Muscle layer of colon (tissue), 2 donors: Measurements from ENCODE around the gene CACNG4.

ENCODE experiments used
- H3K27ac ChIP-seq: one replicate; pipeline ENCODE4 v1.7.0; 2013; ENCODE audit warnings: low read depth, mild to moderate bottlenecking, low read length, moderate library complexity
- H3K27me3 ChIP-seq, 2 donors: one replicate each; pipeline ENCODE4 v1.7.0; 2013; ENCODE audit warnings: low read length in 2 of 2, mild to moderate bottlenecking in 2 of 2; ENCODE audit not compliant: insufficient read depth in 2 of 2, control insufficient read depth in 1 of 2
- H3K36me3 ChIP-seq: one replicate; pipeline ENCODE4 v1.7.0; 2013; ENCODE audit warnings: mild to moderate bottlenecking, low read length; ENCODE audit not compliant: insufficient read depth
- H3K4me1 ChIP-seq: one replicate; pipeline ENCODE4 v1.7.0; 2013; ENCODE audit warnings: mild to moderate bottlenecking, low read length; ENCODE audit not compliant: insufficient read depth
- H3K4me3 ChIP-seq, 2 donors: one replicate each; pipeline ENCODE4 v1.7.0; 2013; ENCODE audit warnings: low read length in 2 of 2, low read depth in 1 of 2, mild to moderate bottlenecking in 1 of 2, moderate library complexity in 1 of 2
- H3K9ac ChIP-seq: one replicate; pipeline ENCODE4 v1.7.0; 2013; ENCODE audit warnings: low read length
- H3K9me3 ChIP-seq: one replicate; pipeline ENCODE4 v1.7.0; 2013; ENCODE audit warnings: mild to moderate bottlenecking, low read length
- donor health status: abdominal sarcoma.
- donor health status: Adenocarcinoma of cecum.

CACNG4 gene

DNA sequence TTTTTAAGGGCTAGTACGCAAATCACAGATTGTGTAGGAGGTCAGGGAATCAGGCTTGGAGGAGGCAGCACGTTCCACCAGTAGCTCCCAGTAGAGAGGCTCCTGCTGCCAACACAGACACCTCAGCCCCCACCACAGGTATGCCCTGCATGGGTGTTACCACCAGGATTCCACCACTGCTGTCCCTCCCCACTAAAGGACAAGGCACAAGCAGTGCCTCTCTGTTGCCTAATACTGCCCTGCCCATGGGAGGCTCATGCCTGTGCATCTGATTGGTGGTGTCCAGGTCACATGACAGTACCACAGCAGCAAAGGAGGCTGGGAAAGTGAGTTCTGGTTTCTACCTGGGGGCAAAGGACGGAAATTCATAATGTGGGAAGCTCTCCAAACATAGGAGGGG is 33.6 kb upstream of the CACNG4 start:
- H3K9me3 ChIP-seq, result no peaks in the 10 kb centered on the region
- H3K4me3 ChIP-seq, result no peak overlapping the region
- H3K27ac ChIP-seq, result no peak overlapping the region

GRCh38 chr17:66932311-66932710 is 32.2 kb upstream of the CACNG4 start:
- H3K9me3 ChIP-seq, result no peaks in the 10 kb centered on the region
- no peak overlapping the region for H3K9ac ChIP-seq
- H3K27me3 ChIP-seq, result peaks cover 0 to 4% of the 10 kb centered on the region in 2 donors

More for the DNA sequence above, 33.6 kb upstream of the CACNG4 start:
- Histone ChIP-seq H3K36me3 (no peaks in the 10 kb centered on the region), H3K27me3 (peaks cover 0 to 4% of the 10 kb centered on the region in 2 donors), H3K4me1 (no peaks in the 10 kb centered on the region), H3K9ac (no peak overlapping the region)

DNA sequence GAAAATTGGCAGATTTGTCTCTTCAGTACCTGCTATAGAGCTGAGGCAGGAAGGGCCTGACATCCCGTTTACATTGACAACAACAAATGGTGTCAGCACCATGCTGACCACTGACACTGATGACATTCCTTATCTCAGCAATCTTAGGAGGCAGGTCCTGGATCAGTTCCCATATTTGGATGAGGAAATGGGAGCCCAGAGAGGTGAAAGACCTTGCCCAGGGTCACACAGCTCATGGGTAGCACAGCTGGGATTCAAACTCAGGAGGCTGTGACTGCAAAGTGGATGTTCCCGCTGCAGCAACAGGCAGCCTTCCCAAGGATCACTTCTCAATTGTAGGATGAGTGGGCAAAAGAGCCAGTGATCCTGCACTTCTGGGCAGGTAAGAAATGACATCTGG is 30.5 kb upstream of the CACNG4 start:
- Histone ChIP-seq H3K4me3 (no peak overlapping the region), H3K4me1 (no peaks in the 10 kb centered on the region), H3K9ac (no peak overlapping the region), H3K9me3 (no peaks in the 10 kb centered on the region), H3K27me3 (peaks cover 0 to 4% of the 10 kb centered on the region in 2 donors), H3K27ac (no peak overlapping the region), H3K36me3 (no peaks in the 10 kb centered on the region)

More at GRCh38 chr17:66932311-66932710, 32.2 kb upstream of the CACNG4 start:
- H3K4me3 ChIP-seq, result no peak overlapping the region
- no peaks in the 10 kb centered on the region for H3K4me1 ChIP-seq
- H3K36me3 ChIP-seq, result no peaks in the 10 kb centered on the region
- no peak overlapping the region for H3K27ac ChIP-seq

DNA sequence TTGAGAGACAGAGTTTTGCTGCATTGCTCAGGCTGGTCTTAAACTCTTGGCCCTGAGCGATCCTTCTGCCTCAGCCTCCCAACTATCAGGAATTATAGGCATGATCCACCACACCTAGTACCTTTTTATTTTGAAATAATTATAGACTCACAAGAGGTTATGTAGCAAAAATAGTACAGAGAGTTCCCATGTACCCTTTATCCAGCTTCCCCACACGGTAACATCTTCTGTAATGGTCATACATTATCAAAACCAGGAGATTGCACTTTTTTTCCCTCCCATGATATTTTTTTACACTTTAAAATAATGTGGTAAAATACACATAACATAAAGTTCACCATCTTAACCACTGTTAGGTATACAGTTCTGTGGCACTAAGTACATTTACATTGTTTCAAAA is 28.8 kb upstream of the CACNG4 start:
- Histone ChIP-seq H3K4me3 (no peak overlapping the region), H3K9me3 (no peaks in the 10 kb centered on the region), H3K36me3 (no peaks in the 10 kb centered on the region), H3K27me3 (peaks cover 0 to 9% of the 10 kb centered on the region in 2 donors), H3K9ac (no peak overlapping the region), H3K4me1 (no peaks in the 10 kb centered on the region), H3K27ac (no peak overlapping the region)

DNA sequence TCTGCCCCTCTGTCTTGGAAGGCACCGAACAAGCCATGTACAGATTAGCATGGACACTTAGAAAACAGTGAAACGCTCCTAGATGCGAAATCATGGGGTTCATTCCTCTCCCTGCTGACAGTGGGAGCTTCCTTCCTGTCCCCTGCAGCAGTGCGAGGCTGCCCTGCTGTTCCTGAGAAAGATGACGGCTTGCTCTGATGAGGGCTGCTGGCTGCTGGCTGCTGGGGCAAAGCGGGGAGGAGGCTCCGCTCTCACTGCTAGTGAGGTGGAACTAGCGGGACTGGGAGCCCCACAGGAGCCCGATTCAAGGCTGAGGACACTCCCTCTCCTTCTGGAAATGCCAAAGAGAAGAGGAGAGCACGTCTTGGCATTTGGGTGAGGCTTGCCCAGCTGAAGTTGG is 25.9 kb upstream of the CACNG4 start:
- H3K9me3 ChIP-seq, result no peaks in the 10 kb centered on the region
- no peak overlapping the region for H3K27ac ChIP-seq
- no peaks in the 10 kb centered on the region for H3K4me1 ChIP-seq
- peaks cover 0 to 5% of the 10 kb centered on the region in 2 donors for H3K27me3 ChIP-seq
- no peak overlapping the region for H3K9ac ChIP-seq
- H3K4me3 ChIP-seq, result no peak overlapping the region
- H3K36me3 ChIP-seq, result no peaks in the 10 kb centered on the region

DNA sequence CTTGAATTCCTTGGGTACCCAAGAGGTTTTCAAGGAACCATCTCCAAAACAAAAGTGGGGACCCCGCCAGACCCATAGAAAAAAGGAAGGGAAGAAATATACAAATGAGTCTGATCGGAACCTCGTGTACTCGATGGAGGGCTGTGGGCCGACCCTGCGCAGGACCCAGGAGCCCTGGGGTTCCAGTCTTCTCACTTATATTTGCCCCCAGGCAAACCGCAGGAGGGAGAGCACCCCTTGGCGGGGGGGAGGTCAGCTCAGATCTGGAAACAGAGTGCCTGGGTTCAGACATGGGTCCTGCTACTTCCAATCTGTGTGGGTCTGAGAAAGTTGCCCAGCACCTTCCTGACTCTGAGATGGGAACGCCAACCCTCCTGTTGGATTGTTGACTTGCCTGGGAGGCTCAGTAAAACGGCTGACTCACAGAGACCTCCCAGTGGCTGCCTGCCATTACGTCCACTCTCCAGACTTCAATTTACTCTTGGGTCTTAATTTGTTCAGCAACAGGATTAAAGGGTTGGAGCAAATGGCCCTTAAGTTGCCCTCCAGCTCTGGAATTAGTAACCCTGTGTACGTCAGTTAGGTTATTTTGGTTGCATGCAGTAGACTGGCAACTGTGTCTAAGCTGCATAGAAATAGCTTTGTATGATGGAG is 24.9 kb upstream of the CACNG4 start:
- H3K4me1 ChIP-seq, result no peaks in the 10 kb centered on the region
- no peak overlapping the region for H3K9ac ChIP-seq
- H3K27ac ChIP-seq, result no peak overlapping the region
- no peak overlapping the region for H3K4me3 ChIP-seq
- no peaks in the 10 kb centered on the region for H3K9me3 ChIP-seq
- H3K27me3 ChIP-seq, result peaks cover 0 to 5% of the 10 kb centered on the region in 2 donors
- no peaks in the 10 kb centered on the region for H3K36me3 ChIP-seq

GRCh38 chr17:66941249-66941648 is 23.3 kb upstream of the CACNG4 start:
- Histone ChIP-seq H3K4me3 (no peak overlapping the region), H3K9ac (no peak overlapping the region), H3K9me3 (no peaks in the 10 kb centered on the region), H3K27ac (no peak overlapping the region), H3K27me3 (peaks cover 0 to 5% of the 10 kb centered on the region in 2 donors), H3K36me3 (no peaks in the 10 kb centered on the region), H3K4me1 (no peaks in the 10 kb centered on the region)

DNA sequence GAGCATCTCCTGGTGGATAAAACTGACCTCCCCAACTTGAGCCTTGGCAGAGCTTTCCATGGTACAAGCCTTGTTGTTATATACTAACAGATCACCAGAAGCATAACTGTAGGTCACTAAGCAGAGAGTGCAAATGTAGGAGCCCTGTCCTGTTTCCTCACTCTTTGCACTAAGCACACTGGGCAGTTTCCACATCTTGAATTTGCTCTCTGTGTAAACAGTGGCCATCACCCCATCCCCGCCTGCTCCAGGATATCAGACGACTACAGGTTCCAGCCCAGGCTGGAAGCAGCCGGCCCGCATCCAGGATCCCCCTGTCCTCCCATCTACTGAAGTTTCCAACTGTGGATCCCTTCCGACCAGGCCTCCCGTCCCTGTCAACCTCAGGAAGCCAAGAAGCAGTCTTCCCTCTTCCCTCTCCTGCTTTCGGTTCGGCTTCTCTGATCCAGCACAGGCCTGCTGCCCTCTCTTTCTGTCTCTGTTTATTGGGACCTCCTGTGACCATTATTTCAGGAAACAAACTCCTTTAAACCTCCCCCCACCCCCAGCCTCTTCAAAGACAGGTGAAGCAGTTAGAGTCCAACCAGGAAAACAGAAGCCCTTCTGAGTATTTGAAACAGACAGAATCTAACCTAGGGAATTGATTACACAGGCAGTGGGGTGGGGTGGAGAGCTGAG is 22.6 kb upstream of the CACNG4 start:
- Histone ChIP-seq H3K27me3 (peaks cover 0 to 5% of the 10 kb centered on the region in 2 donors), H3K4me3 (no peak overlapping the region), H3K36me3 (no peaks in the 10 kb centered on the region), H3K9me3 (no peaks in the 10 kb centered on the region), H3K27ac (no peak overlapping the region), H3K9ac (no peak overlapping the region), H3K4me1 (no peaks in the 10 kb centered on the region)

- H3K4me3 ChIP-seq, result no peak overlapping the region
- no peaks in the 10 kb centered on the region for H3K4me1 ChIP-seq
- H3K9me3 ChIP-seq, result no peaks in the 10 kb centered on the region
- no peaks in the 10 kb centered on the region for H3K36me3 ChIP-seq
- no peak overlapping the region for H3K27ac ChIP-seq
- H3K9ac ChIP-seq, result no peak overlapping the region
- peaks cover 0 to 5% of the 10 kb centered on the region in 2 donors for H3K27me3 ChIP-seq
These were observed 21.8 kb upstream of the CACNG4 start for GRCh38 chr17:66942451-66943264.

DNA sequence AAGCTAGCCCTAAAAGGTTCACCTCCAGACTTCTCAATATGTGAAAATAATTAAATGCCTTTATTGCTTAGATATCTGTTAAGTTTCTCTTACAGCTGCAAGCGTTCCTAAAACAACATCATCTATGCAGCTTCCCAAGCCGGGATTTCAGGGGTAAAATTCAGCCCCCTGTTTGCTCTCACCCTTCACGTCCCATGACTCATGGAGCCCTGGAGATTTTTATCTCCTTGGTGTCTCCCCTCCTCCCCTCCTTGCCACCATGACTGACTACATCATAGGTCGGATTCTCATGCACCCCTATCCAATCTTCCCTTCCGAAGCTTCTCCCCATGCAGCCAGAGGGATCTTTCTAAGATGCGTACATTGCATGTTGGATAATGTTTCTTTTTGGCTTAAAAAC is 21.0 kb upstream of the CACNG4 start:
- Histone ChIP-seq H3K27me3 (peaks cover 0 to 5% of the 10 kb centered on the region in 2 donors), H3K4me3 (no peak overlapping the region), H3K4me1 (no peaks in the 10 kb centered on the region), H3K9ac (no peak overlapping the region), H3K27ac (no peak overlapping the region), H3K9me3 (no peaks in the 10 kb centered on the region), H3K36me3 (no peaks in the 10 kb centered on the region)

GRCh38 chr17:66944351-66945146 is 20.0 kb upstream of the CACNG4 start:
- Histone ChIP-seq H3K9ac (no peak overlapping the region), H3K27ac (no peak overlapping the region), H3K27me3 (peaks cover 0 to under 1% of the 10 kb centered on the region in 2 donors), H3K4me3 (no peak overlapping the region), H3K4me1 (no peaks in the 10 kb centered on the region), H3K36me3 (no peaks in the 10 kb centered on the region), H3K9me3 (no peaks in the 10 kb centered on the region)
